Breast epithelium (tissue), 4 donors: ENCODE results near the gene CST6. TPM values are rescaled to one million over a fixed set of nuclear protein-coding genes. Genes with fewer than 3 reads are reported as not detected.

Source experiments
- DNase-seq, 2 donors: peaks; one replicate each; pipeline ENCODE4 v3.0.0-alpha.2; 2019; ENCODE audit warnings: low spot score in 2 of 2
- H3K27ac ChIP-seq, 2 donors: fragments of 200-600 bp; sonication (generic) in 1 of 2; one replicate each; pipeline ENCODE4 v1.5.1; 2016 to 2019; ENCODE audit warnings: mild to moderate bottlenecking in 1 of 2
- H3K27me3 ChIP-seq, 2 donors: fragments of 200-600 bp; sonication (generic) in 1 of 2; one replicate each; pipeline versions ENCODE4 v1.5.1 to v1.6.0; 2017 to 2019; ENCODE audit warnings: control low read depth in 1 of 2, mild to moderate bottlenecking in 1 of 2
- H3K36me3 ChIP-seq: fragments of 200-600 bp; one replicate; pipeline ENCODE4 v1.5.1; 2019
- H3K4me1 ChIP-seq, 2 donors: fragments of 200-600 bp; sonication (generic); one replicate each; pipeline ENCODE4 v1.5.1; 2016 to 2019; ENCODE audit warnings: control low read depth in 1 of 2
- H3K4me3 ChIP-seq, 3 donors: fragments of 200-600 bp; sonication (generic); 1 replicate in 2 of 3; 2 replicates in 1 of 3; pipeline ENCODE4 v1.5.1; 2016 to 2019; ENCODE audit warnings: mild to moderate bottlenecking in 3 of 3, moderate library complexity in 2 of 3
- H3K9me3 ChIP-seq, 2 donors: fragments of 200-600 bp; sonication (generic) in 1 of 2; one replicate each; pipeline ENCODE4 v1.5.1; 2016 to 2019; ENCODE audit warnings: control low read depth in 1 of 2
- CTCF ChIP-seq, 3 donors: fragments of 450-650 bp; IDR thresholded peaks; one replicate each; pipeline ENCODE4 v1.5.1; 2016 to 2017; ENCODE audit warnings: antibody characterized with exemption in 3 of 3, mild to moderate bottlenecking in 3 of 3, moderate library complexity in 3 of 3
- POLR2A ChIP-seq: fragments of 450-650 bp; IDR thresholded peaks from one replicate; pipeline ENCODE4 v1.6.1; 2016; ENCODE audit warnings: antibody characterized with exemption, mild to moderate bottlenecking, moderate library complexity
- POLR2AphosphoS5 ChIP-seq, 3 donors: sonication (generic); formaldehyde crosslinking; IDR thresholded peaks; one replicate each; pipeline ENCODE4 v1.6.1; 2017; ENCODE audit warnings: antibody characterized with exemption in 3 of 3
- intact Hi-C: fragments of 100-400 bp; cut with DNase I; formaldehyde crosslinking; loops from one replicate; pipeline ENCODE4 v1.15.1; 2023; ENCODE audit warnings: low total_unique reads
- total RNA-seq, 3 donors: library from RNA; depleted of rRNA; stranded (reverse); fragments of >200 nt; gene quantifications; one replicate each; pipeline ENCODE4 v1.1.0, GENCODE V29; 2016

CST6 gene
- total RNA-seq, 3 donors from 2014 or later: 0.59 to 0.98 TPM; not detected in 1

DNA sequence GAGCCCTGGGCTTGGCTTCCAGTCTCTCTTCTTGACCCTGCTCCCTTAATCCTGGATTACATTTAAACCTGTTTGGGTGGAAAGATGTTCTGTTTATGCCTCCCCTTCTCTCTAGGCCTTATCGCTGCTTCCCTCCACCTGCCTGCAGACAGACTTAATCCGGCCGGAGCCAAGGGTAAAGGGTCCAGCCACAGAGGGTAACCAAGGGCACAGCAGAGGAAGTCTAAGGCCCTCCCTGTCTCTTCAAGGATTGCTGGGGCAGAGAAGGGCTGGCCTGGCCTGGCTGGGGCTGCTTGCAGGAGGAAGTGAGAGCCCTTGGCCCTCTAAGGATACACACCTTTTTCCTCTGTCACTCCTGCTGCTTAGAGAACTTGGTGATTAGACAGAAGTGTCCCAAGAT lies 35.1 kb downstream of the CST6 start:
- no peak for DNase-seq
- H3K27ac ChIP-seq: no peak overlapping the region
- intact Hi-C loops: no loop called here
- no peak overlapping the region for H3K4me3 ChIP-seq
- H3K36me3 ChIP-seq: no peaks in the 10 kb centered on the region
- H3K9me3 ChIP-seq: no peaks in the 10 kb centered on the region
- peaks cover 0 to 13% of the 10 kb centered on the region in 2 donors for H3K27me3 ChIP-seq
- TF ChIP-seq POLR2AphosphoS5 (IDR thresholded peaks at IDR 0.05) (no peak), CTCF (IDR thresholded peaks at IDR 0.05) (no peak), POLR2A (no peak)
- H3K4me1 ChIP-seq: peaks cover 0 to 6% of the 10 kb centered on the region in 2 donors

- DNase-seq: no peak
- Histone ChIP-seq H3K36me3 (no peaks in the 10 kb centered on the region), H3K4me1 (peaks cover 0 to 6% of the 10 kb centered on the region in 2 donors), H3K4me3 (no peak overlapping the region), H3K27me3 (peaks cover 0 to 13% of the 10 kb centered on the region in 2 donors), H3K9me3 (no peaks in the 10 kb centered on the region), H3K27ac (no peak overlapping the region)
- TF ChIP-seq POLR2A: no peak
- TF ChIP-seq CTCF (IDR thresholded peaks at IDR 0.05): no peak
- no peak for TF ChIP-seq POLR2AphosphoS5 (IDR thresholded peaks at IDR 0.05)
- intact Hi-C loops: no loop called here
Observed at GRCh38 chr11:66047541-66048365, 35.9 kb downstream of the CST6 start.

GRCh38 chr11:66048547-66049323 lies 36.9 kb downstream of the CST6 start, which contains the start of gene GAL3ST3:
Gene GAL3ST3 (minus strand): TSS chr11:66049161. CDS start chr11:66045415, 3,746 bp downstream.
- H3K4me1 ChIP-seq: peaks cover 5 to 16% of the 10 kb centered on the region in 2 donors
- intact Hi-C loops: no loop called here
- H3K36me3 ChIP-seq: no peaks in the 10 kb centered on the region

DNA sequence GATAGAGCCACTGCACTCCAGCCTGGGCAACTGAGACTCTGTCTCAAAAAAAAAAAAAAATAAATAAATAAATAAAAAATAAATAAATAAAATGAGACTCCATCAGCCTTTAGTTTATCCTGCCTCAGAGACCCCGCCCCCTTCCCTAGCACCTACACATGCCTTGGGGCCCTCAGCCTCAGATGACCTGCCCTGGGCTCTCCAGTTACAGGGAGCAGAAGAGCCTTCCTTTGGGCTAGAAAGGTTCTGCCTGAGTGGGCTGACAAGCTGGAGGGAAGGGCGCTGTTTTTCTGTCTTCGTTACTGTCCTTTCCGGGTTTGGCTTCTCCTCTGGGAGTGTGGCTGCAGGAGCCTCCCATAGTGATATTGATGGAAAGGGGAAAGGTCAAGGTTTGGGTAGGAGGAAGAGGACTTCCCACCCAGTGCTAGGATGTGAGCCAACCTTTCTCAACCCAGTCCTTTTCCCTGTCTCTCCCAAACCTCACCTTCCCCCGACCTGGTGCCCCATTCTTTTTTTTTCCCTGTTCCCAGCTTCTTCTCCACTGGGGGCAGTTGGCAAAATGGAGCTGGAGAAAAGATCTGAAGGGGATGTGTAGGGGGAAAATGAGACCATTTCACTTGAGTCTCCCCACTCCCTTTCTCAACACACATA lies 38.9 kb downstream of the CST6 start:
- Histone ChIP-seq H3K4me1 (peaks cover 5 to 17% of the 10 kb centered on the region in 2 donors), H3K27me3 (peaks cover 0 to 13% of the 10 kb centered on the region in 2 donors), H3K9me3 (no peaks in the 10 kb centered on the region), H3K27ac (peak overlapping the region; percentile 89 to 94), H3K4me3 (no peak overlapping the region), H3K36me3 (no peaks in the 10 kb centered on the region)
- TF ChIP-seq CTCF (IDR thresholded peaks at IDR 0.05) (no peak), POLR2A (no peak), POLR2AphosphoS5 (IDR thresholded peaks at IDR 0.05) (no peak)
- intact Hi-C loops: no loop called here
- DNase-seq: no peak

More at GRCh38 chr11:66048547-66049323, 36.9 kb downstream of the CST6 start, which contains the start of gene GAL3ST3:
- Histone ChIP-seq H3K9me3 (no peaks in the 10 kb centered on the region), H3K4me3 (peak within 1 kb of the TSS in 2 of 3 donors; percentile 32 to 35), H3K27ac (no peak within 1 kb of the TSS), H3K27me3 (peaks cover 0 to 13% of the 10 kb centered on the region in 2 donors)
- DNase-seq: no peak
- TF ChIP-seq POLR2AphosphoS5 (IDR thresholded peaks at IDR 0.05): no peak
- no peak for TF ChIP-seq CTCF (IDR thresholded peaks at IDR 0.05)
- TF ChIP-seq POLR2A: no peak
